Inflammatory macrophage treated with lipopolysaccharide for 4 hours (primary cell): Measurements from ENCODE around the gene CILP2.
A peak's percentile ranks its signal among the peaks of the same experiment; 100 is the strongest.

Source experiments
- DNase-seq: peaks from one replicate; pipeline ENCODE4 v3.0.0-alpha.2; 2020

The CILP2 gene

DNA sequence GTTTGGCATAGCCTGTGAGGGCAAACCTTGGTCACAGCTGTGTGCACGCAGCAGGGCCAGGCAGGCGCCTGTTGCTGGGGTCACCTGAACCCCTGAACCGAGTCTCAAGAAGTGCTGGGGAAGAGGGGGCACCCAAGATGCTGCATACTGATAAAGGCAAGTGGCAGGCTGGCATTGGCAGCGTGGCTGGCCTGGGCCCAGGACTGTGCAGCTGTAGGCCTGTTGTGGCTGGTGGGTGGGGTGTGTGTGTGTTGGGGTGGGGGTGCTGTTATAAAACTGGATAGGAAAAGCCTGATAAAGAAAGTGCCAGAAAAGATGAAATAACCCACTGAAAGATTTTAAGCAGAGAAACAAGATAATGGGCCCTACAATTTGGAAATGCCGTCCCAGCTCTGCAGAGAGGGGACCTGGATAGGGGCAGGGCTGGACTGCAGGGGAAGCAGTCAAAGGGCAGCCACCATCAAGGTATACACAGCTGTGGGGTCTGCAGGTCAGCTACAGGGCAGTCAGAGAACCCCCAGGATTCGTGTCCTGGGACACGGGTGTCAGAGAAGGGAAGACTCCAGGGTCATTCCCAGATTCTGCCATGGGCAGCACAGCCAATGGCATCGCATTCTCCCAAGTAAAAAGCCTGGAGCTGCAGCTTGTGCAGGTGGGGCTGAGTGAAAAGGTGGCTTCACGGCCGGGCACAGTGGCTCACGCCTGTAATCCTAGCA, 33.2 kb downstream of the CILP2 start:
- no peak for DNase-seq

DNA sequence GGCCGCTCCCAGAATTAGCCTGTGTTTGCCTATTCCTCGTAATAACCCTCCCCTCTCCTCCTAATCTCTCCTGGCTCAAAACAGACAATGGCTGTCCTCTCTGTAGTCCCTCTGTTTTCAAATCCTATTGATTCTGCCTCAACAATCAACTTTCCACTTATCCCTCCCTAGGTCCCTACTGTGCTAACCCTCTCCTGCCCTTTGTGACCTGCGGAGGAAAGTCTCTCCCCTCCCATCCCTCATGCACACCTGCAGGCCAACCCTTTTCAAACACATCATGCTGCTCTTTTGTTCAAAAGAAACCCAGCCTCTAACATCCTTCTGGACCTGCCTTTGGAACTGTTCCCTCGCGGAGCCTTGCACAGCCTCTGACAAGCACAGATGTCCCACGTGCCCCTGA, 37.3 kb downstream of the CILP2 start:
- DNase-seq, result no peak

DNA sequence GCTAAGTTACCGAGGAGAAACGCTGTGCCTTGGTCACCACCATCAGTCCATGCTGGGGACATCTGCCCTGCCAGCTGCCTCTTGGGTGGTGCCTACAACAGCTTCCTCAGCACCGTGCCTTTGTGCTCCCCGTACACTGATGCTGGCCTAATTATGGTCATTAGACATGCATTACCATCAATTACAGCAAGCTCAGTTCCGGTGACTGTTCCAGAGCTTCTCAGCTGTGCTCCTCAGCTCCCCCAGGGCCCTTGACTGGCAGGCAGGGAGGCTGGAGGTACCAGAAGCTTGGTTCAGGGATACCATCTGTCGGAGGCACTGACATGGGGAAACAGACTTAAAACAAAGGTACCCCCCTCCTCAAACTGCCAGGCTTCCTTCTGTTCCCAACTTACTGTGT, 40.2 kb downstream of the CILP2 start:
- no peak for DNase-seq

DNA sequence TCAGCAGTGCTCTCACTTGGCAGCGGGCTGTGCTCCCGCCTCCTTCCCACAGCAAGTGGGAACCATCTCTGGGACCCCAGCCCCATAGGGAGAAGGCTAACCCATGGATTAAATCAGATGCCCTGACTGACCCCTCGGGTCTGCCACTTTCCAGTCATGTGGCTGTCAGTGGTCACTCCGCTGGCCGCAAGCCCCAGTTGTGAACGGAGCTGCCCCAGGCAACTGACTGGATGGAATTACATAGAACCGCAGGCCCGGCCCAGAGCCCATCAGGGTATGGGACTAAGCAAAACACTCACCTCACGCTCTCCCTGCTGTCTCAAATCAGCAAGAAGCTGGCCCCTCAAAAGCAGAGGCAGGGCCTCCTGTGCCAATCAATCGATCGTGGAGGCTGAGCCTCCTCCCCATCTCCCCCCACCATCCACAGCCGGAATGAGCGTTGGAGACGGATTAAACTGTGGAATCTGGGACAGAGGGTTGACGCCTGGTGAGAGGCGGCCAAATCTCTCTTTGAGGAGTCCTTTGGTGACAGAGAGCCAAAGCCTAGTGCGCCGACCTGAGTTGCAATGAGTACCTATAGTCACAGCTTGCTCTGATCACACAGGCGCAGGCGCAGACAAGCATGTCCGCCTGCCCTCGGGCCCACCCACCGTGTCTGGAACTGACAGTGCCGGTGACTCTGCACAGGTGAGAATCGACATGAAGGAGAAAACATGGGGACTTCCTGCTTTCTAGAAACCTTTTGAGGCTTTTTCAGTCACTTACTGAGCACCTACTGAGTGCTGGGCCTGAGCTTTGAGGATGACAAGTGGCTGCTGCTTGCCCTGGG, 41.7 kb downstream of the CILP2 start:
- DNase-seq, result no peak

DNA sequence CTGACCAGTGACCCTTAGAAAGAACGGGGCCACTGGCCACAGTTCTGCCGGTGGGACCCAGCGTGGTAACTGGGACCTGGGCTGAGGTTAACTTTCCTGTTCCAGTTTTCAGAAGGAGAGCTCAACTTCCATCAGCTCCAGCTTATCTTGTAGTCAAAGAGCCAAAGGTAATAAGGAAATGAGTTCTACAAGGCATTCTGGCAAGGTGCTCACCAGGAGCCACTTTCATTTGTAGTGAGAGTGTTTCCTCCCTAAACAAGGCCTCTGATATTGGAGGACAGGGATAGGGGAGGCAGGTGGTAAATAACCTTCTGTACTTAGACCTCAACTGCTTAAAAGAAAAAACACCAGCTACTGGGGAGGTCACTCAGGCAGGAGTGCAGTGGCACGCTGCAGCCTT, 42.4 kb downstream of the CILP2 start:
- no peak for DNase-seq

DNA sequence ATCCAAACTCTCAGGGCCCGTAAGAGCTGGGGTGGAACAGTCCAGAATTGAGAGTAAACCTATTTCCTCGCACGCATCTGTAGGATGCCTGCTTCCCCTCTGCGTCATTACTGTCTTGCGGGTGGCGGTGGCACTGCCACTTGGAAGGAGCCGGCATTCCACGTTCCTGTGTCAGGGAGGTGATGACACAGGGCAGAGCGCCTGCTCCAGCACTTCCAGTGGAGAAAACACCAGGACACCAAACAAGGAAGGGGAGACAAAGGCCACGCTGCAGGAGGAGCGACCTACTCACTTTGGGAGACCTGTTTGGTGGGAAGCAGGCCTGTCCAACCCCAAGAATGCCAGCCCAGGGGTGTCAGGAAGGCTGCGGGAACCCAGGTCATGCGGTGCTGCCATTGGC, 43.3 kb downstream of the CILP2 start:
- no peak for DNase-seq

DNA sequence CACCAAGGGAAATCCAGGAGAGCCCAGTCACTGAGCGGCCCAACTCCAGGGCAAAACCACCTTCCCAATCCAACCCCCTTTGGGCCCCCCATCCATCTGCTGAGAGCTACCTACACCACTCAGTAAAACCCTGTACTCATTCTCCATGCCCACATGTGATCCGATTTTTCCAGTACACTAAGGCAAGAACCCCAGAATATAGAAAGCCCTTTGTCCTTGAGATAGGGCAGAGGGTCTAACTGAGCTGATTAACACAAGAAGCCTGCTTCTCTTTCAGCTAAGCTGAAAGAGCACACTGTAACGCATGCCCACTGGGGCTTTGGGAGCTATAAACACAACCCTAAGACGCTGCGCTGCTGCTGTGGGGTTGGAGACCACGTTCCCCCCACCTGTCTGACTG, 44.4 kb downstream of the CILP2 start:
- no peak for DNase-seq

DNA sequence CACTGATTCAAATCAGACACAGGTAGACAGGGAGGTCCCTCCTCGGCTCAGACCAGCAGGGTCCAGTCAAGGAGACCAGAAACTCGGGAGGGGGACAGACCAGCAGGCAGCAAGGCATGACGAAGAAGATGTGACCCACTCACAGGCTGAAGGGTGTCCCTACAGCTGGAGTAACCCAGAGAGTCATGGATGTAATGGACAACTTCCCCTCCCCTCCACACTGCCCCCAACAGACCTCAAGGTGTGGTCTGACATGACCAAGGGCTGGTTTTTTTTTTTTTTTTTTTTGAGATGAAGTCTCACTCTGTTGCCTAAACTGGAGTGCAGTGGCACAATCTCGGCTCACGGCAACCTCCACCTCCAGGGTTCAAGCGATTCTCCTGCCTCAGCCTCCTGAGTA, 46.3 kb downstream of the CILP2 start:
- DNase-seq, result no peak

DNA sequence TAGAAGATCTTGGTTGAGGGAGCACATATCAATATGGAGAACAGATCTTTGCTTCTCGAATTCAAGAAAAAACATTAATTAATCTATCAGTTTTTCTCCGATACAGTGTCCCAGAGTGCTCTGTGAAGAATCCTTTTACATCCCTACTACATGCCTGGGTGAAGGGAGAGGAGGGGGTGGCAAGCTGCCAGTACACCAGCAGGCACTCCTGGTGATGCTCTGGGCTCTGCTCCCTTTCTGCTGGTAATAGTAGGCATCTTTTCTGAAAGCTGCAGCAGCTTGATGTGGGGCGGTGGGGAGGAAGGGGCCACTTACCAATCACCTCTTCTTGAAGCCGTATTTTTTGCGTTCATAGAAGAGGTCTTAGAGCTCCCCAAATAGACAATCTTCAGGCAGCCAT, 49.7 kb downstream of the CILP2 start:
- DNase-seq, result no peak

DNA sequence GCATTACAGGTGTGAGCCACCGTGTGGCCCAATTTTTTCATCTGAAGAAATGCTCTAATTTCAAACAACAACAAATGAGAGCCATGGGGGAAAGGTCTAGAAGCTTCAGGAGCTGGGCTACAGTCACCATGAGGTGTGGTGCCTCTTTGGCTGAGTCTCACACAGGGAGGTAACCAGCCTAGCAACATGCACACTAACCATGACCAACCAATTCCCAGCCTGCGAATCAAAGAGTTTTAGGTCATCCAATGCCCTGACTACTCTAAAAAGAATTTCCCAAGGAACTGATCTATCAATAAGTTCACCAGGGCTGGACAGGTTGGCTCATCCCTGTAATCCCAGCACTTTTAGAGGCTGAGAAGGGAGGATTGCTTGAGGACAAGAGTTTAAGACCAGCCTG, 50.5 kb downstream of the CILP2 start:
- no peak for DNase-seq

DNA sequence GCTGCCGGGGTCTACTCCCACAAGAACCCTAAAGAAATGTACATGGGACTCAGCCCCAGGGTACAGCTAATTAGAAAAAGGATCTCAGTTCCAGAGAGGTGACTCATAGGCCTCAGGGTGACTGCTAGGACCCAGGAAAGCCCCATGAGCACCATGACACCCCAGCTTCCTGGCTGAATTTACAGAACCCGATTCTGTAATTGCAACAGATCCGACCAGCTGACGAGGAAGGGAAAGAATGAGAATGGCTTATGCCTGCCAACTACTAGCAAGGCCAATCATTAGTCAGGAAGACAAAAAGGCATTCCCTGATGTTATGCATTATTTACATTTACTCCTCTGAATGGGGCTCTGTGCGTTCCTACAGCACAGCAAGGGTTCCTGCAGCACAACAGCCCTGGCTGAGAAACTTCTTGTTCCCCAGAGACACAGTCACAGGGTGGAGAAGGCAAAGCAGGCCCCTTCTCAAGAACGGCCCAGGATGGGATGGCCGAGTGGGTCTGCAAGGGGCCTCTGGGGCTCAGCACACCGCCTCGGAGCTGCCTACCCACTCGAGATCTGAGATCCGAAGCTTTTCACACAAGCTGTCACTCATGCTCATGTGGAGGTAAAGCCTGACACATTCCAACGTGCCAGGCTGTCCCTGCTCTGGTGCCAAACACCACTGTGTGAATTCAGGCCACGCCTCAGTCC, 53.2 kb downstream of the CILP2 start:
- DNase-seq, result peak; percentile 98

DNA sequence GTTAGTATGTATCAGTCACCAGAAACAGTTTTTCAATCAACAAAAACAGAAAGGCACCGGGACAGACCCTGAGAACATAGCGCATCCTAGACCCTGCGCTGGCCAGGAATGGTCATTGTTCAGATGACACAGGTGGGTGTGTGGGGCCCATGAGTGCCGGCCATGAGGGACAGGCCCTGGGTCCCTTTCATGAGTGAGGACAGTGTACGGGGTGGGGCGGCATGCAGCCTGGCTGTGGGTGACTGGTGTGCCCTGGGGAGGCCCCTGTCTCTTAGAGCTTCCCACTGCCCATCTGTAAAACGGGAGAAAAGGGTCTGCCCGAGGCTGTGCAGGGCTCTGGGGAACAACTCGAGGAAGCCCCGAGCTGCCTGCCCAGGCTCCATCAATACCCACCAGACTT, 54.6 kb downstream of the CILP2 start:
- DNase-seq, result no peak

DNA sequence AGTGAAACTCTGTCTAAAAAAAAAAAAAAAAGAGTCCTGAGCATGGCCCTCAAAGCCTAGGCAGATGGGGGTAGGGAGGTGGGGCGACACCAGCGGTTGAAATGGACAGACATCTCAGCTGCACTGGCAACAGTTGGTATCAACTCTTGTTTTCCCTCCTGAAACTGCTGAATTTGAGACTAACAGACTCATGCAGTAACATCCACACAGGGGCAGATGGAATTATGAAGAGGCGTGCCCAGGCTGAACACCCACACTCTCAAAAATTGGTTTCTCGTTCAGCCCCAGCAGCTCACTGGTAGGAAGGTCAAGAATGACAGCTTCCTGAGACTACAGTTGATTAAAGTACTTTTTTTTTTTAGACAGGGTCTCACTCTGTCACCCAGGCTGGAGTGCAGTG, 56.3 kb downstream of the CILP2 start:
- peak; percentile 62 for DNase-seq

DNA sequence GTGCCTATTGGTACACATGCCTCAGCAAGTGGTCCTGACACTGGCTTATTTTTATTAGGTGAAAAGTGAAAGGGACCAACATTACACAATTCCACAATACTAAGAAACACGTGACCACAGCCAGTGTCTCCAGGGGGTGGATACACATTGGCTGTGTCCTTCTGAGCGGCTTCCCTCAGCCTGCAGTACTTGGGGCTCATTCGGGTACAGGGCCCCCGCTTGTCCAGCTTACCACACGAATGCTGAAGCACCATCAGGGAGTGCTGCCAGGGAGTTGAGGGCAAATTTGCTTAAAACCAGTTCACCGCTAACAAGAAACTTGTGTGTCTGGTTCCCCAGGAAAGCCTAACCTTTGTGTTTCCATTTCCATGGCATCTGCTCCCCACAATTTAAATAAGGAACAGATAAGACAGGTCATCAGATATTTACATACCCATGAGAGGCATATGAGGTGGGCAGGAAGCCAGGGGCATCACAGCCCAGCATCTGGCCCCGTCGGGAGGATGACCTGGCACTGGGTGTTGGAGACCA, 57.2 kb downstream of the CILP2 start:
- peak; percentile 82 for DNase-seq
